Stimulated activated CD4-positive, alpha-beta T cell treated with anti-CD3 and anti-CD28 coated beads, Interleukin-4, amount 100 ng/mL, for 48 hours (primary cell): Measurements from ENCODE around the gene RAMP1.

Experiments used
- DNase-seq, 2 donors: peaks; one replicate each; pipeline ENCODE4 v3.0.0-alpha.2; 2020; ENCODE audit warnings: low read depth in 2 of 2

Gene RAMP1

GRCh38 chr2:237917696-237918374 is 58.4 kb downstream of the RAMP1 start:
- no peak for DNase-seq

GRCh38 chr2:237919593-237919992 is 60.2 kb downstream of the RAMP1 start:
- no peak for DNase-seq

- DNase-seq, result no peak
Observed at GRCh38 chr2:237920673-237921072, 61.2 kb downstream of the RAMP1 start.

- DNase-seq, result no peak
Observed at GRCh38 chr2:237921967-237922492, 62.6 kb downstream of the RAMP1 start.

- DNase-seq, result no peak
Observed at GRCh38 chr2:237922641-237923361, 63.4 kb downstream of the RAMP1 start.

GRCh38 chr2:237923481-237924163 is 64.2 kb downstream of the RAMP1 start:
- peak; percentile 81 to 85 for DNase-seq

GRCh38 chr2:237924164-237924534 is 64.7 kb downstream of the RAMP1 start:
- DNase-seq, result no peak

- DNase-seq, result no peak
Observed at GRCh38 chr2:237927135-237927534, 67.7 kb downstream of the RAMP1 start.

GRCh38 chr2:237927986-237928385 is 68.6 kb downstream of the RAMP1 start:
- DNase-seq, result no peak

GRCh38 chr2:237929979-237930378 is 70.6 kb downstream of the RAMP1 start:
- no peak for DNase-seq

GRCh38 chr2:237931205-237931721 is 71.8 kb downstream of the RAMP1 start:
- no peak for DNase-seq

- no peak for DNase-seq
Observed at GRCh38 chr2:237932731-237933131, 73.3 kb downstream of the RAMP1 start.

- no peak for DNase-seq
Observed at GRCh38 chr2:237934186-237934585, 74.8 kb downstream of the RAMP1 start.

- no peak for DNase-seq
Observed at GRCh38 chr2:237935740-237936452, 76.5 kb downstream of the RAMP1 start.

- DNase-seq, result no peak
Observed at GRCh38 chr2:237939251-237939650, 79.8 kb downstream of the RAMP1 start.

- no peak for DNase-seq
Observed at GRCh38 chr2:237940828-237941227, 81.4 kb downstream of the RAMP1 start.

GRCh38 chr2:237941239-237941638 is 81.8 kb downstream of the RAMP1 start:
- DNase-seq, result no peak

GRCh38 chr2:237942513-237942899 is 83.1 kb downstream of the RAMP1 start:
- no peak for DNase-seq

GRCh38 chr2:237943395-237944094 is 84.1 kb downstream of the RAMP1 start:
- DNase-seq, result no peak

GRCh38 chr2:237944302-237944701 is 84.9 kb downstream of the RAMP1 start:
- no peak for DNase-seq

- DNase-seq, result no peak
Observed at GRCh38 chr2:237946423-237946822, 87.0 kb downstream of the RAMP1 start.
